ENCODE data around the gene CNKSR3. TPM values are rescaled to one million over a fixed set of nuclear protein-coding genes. Genes with fewer than 3 reads are reported as not detected.

Gene CNKSR3
- polyA plus RNA-seq, 1 donor from 2014 or later: 3.0 TPM

GRCh38 chr6:154441995-154442310 is 68.5 kb downstream of the CNKSR3 start:
- H3K4me3 ChIP-seq (ENCODE audit: low read length): no peak overlapping the region
- H3K9ac ChIP-seq (ENCODE audit: low read length): no peak overlapping the region
- no peaks in the 10 kb centered on the region for H3F3A ChIP-seq (ENCODE audit: insufficient read depth, low read length, poor library complexity, severe bottlenecking)
- H3K36me3 ChIP-seq (ENCODE audit: insufficient read depth, low read length): no peaks in the 10 kb centered on the region
- no peaks in the 10 kb centered on the region for H4K20me1 ChIP-seq (ENCODE audit: insufficient read depth)
- no peaks in the 10 kb centered on the region for H3K27me3 ChIP-seq (ENCODE audit: insufficient read depth, low read depth, low read length)
- H3K4me2 ChIP-seq (ENCODE audit: low read length): no peak overlapping the region
- no peak overlapping the region for H2AFZ ChIP-seq (ENCODE audit: low read depth, low read length)
- TF ChIP-seq RAD21 (conservative IDR thresholded peaks at IDR 0.05) (no peak), MXI1 (conservative IDR thresholded peaks at IDR 0.05; ENCODE audit: poor library complexity, severe bottlenecking) (no peak), REST (IDR thresholded peaks at IDR 0.05; ENCODE audit: borderline replicate concordance) (no peak), POLR2AphosphoS5 (IDR thresholded peaks at IDR 0.05) (no peak), EP300 (conservative IDR thresholded peaks at IDR 0.05; ENCODE audit: poor library complexity, severe bottlenecking) (no peak)
- no peaks in the 10 kb centered on the region for H3K79me2 ChIP-seq (replicated peaks; ENCODE audit: insufficient read depth, low read length)
- no peaks in the 10 kb centered on the region for H3K9me3 ChIP-seq (ENCODE audit: low read length)
- H3K9me2 ChIP-seq (ENCODE audit: insufficient read depth, low read length): no peaks in the 10 kb centered on the region
- no peak overlapping the region for H3K27ac ChIP-seq (ENCODE audit: low read length)

GRCh38 chr6:154440422-154441043 is 70.0 kb downstream of the CNKSR3 start:
- Histone ChIP-seq H3K9ac (ENCODE audit: low read length) (no peak overlapping the region), H3F3A (ENCODE audit: insufficient read depth, low read length, poor library complexity, severe bottlenecking) (no peaks in the 10 kb centered on the region), H3K27me3 (ENCODE audit: insufficient read depth, low read depth, low read length) (no peaks in the 10 kb centered on the region), H4K20me1 (ENCODE audit: insufficient read depth) (no peaks in the 10 kb centered on the region), H3K36me3 (ENCODE audit: insufficient read depth, low read length) (no peaks in the 10 kb centered on the region), H3K9me3 (ENCODE audit: low read length) (no peaks in the 10 kb centered on the region), H3K9me2 (ENCODE audit: insufficient read depth, low read length) (no peaks in the 10 kb centered on the region), H3K27ac (ENCODE audit: low read length) (no peak overlapping the region), H3K4me3 (ENCODE audit: low read length) (no peak overlapping the region), H3K4me2 (ENCODE audit: low read length) (no peak overlapping the region), H2AFZ (ENCODE audit: low read depth, low read length) (no peak overlapping the region), H3K79me2 (replicated peaks; ENCODE audit: insufficient read depth, low read length) (no peaks in the 10 kb centered on the region)
- no peak for TF ChIP-seq POLR2AphosphoS5 (IDR thresholded peaks at IDR 0.05)
- no peak for TF ChIP-seq REST (IDR thresholded peaks at IDR 0.05; ENCODE audit: borderline replicate concordance)
- TF ChIP-seq SMC3 (conservative IDR thresholded peaks at IDR 0.05; ENCODE audit: poor library complexity): no peak
- no peak for TF ChIP-seq TAF1 (IDR thresholded peaks at IDR 0.05; ENCODE audit: low read depth)
- TF ChIP-seq CTCF (IDR thresholded peaks at IDR 0.05; ENCODE audit: poor library complexity, severe bottlenecking): no peak
- no peak for TF ChIP-seq EP300 (conservative IDR thresholded peaks at IDR 0.05; ENCODE audit: poor library complexity, severe bottlenecking)
- TF ChIP-seq EZH2 (IDR thresholded peaks at IDR 0.05; ENCODE audit: borderline replicate concordance, insufficient read depth, low read length, poor library complexity, severe bottlenecking): no peak
- TF ChIP-seq MXI1 (conservative IDR thresholded peaks at IDR 0.05; ENCODE audit: poor library complexity, severe bottlenecking): no peak
- no peak for TF ChIP-seq RAD21 (conservative IDR thresholded peaks at IDR 0.05)

Measured in neural cell (in vitro differentiated cells).